Mesangial cell (primary cell): ENCODE measurements around the gene KRTAP5-1. TPM values are rescaled to one million over a fixed set of nuclear protein-coding genes. Genes with fewer than 3 reads are reported as not detected.

ENCODE experiments used
- total RNA-seq: library from RNA; depleted of rRNA; stranded (reverse); fragments of >200 nt; gene quantifications from 2 replicates; pipeline ENCODE4 v1.2.3, GENCODE V29; 2015

The KRTAP5-1 gene
- not detected in 2 replicates for total RNA-seq

GRCh38 chr11:1584661-1585370 lies at the start of gene KRTAP5-1:
KRTAP5-1 (minus strand) TSS chr11:1585283; CDS start chr11:1585249, 34 bp downstream.

GRCh38 chr11:1629326-1630185 lies 44.5 kb upstream of the KRTAP5-1 start, which contains the start of gene KRTAP5-5:
KRTAP5-5 (plus strand) TSS chr11:1629775; CDS start chr11:1629841, 66 bp downstream.

GRCh38 chr11:1622086-1622485 lies 37.0 kb upstream of the KRTAP5-1 start, which contains the start of gene KRTAP5-4:
KRTAP5-4 (minus strand) TSS chr11:1622138; CDS start chr11:1622093, 45 bp downstream.

GRCh38 chr11:1608363-1608762 lies 23.3 kb upstream of the KRTAP5-1 start, which contains the start of gene KRTAP5-3:
KRTAP5-3 (minus strand) TSS chr11:1608463; CDS start chr11:1608385, 78 bp downstream.

GRCh38 chr11:1597994-1598380 lies 12.9 kb upstream of the KRTAP5-1 start, which contains the start of gene KRTAP5-2:
KRTAP5-2 (minus strand) TSS chr11:1598294; CDS start chr11:1598250, 44 bp downstream.

GRCh38 chr11:1572197-1573076 lies 12.6 kb downstream of the KRTAP5-1 start, which contains the start of gene DUSP8:
DUSP8 (minus strand) TSS chr11:1572271; CDS start chr11:1565826, 6,445 bp downstream.

Other genes starting within 250 kb of the KRTAP5-1 start
- gene BRSK2, start 195.3 kb downstream of the KRTAP5-1 start, total RNA-seq = 0.25 and 0.33 TPM in 2 replicates
- gene MOB2, start 98.5 kb downstream of the KRTAP5-1 start, total RNA-seq = 14.8 and 25.4 TPM in 2 replicates
- 5.7 and 8.4 TPM in 2 replicates for gene DUSP8, start 13.0 kb downstream of the KRTAP5-1 start, total RNA-seq
- gene KRTAP5-2, start 13.0 kb upstream of the KRTAP5-1 start, total RNA-seq = not detected in 2 replicates
- not detected in 2 replicates for gene KRTAP5-3, start 23.2 kb upstream of the KRTAP5-1 start, total RNA-seq
- not detected in 2 replicates for gene KRTAP5-4, start 36.9 kb upstream of the KRTAP5-1 start, total RNA-seq
- not detected in 2 replicates for gene KRTAP5-5, start 44.5 kb upstream of the KRTAP5-1 start, total RNA-seq
- not detected in 2 replicates for gene KRTAP5-6, start 111.9 kb upstream of the KRTAP5-1 start, total RNA-seq
- gene IFITM10, start 165.3 kb upstream of the KRTAP5-1 start, total RNA-seq = 2.9 TPM in 1 of 2 replicates, not detected in the other
- 202 and 1,024 TPM in 2 replicates for gene CTSD, start 178.6 kb upstream of the KRTAP5-1 start, total RNA-seq
- gene SYT8, start 249.7 kb upstream of the KRTAP5-1 start, total RNA-seq = 2.0 TPM in 1 of 2 replicates, not detected in the other